HCT116 (cell line): ENCODE measurements around the gene VSX1. TPM values are rescaled to one million over a fixed set of nuclear protein-coding genes. Genes with fewer than 3 reads are reported as not detected.

Experiments used
- ATAC-seq: fragments of 200-7000 bp; cut with Tn5 transposase; 2 replicates; pipeline ENCODE4 v1.9.1; 2020; ENCODE audit warnings: mild to moderate bottlenecking, moderate library complexity
- BruUV-seq: library from RNA; stranded (reverse); fragments of 400-500 nt; replicated peaks from 2 replicates; lab custom pipeline; 2021; lab: Mats Ljungman, UMichigan
- CTCF ChIA-PET: fragments of 300-600 bp; sonication (Branson Sonifier 250); formaldehyde crosslinking; loops from one replicate; lab custom pipeline; 2021; ENCODE audit warnings: antibody characterized with exemption; lab: Charles Lee
- POLR2A ChIA-PET: fragments of 300-600, 350-600 bp; sonication (Branson Sonifier 250); formaldehyde crosslinking; loops from one replicate; lab custom pipeline; 2021; ENCODE audit warnings: antibody characterized with exemption; lab: Charles Lee
- RAD21 ChIA-PET, 2 experiments: fragments of 300-600 bp; sonication (Branson Sonifier 250); formaldehyde crosslinking; loops; one replicate each; lab custom pipeline; 2023; ENCODE audit warnings: low total read pairs in 2 of 2; ENCODE audit not compliant: uncharacterized antibody in 2 of 2, unreplicated experiment in 2 of 2, low non-redundant PET in 1 of 2; lab: Charles Lee
- DNase-seq: peaks from one replicate; pipeline ENCODE4 v3.0.0-alpha.2; 2010; ENCODE audit warnings: low read depth, low spot score
- H2AFZ ChIP-seq: fragments of 200-600 bp; shearing (Covaris generic), sonication (generic); 2 replicates; pipeline ENCODE4 v1.6.1; 2017; ENCODE audit warnings: low read depth, mixed run types, mixed read lengths, antibody characterized with exemption, low read length; ENCODE audit not compliant: poor library complexity, severe bottlenecking
- H3K27ac ChIP-seq: 2 replicates; pipeline ENCODE4 v1.5.1; 2012; ENCODE audit warnings: low read depth, low read length
- H3K27me3 ChIP-seq: fragments of 200-600 bp; sonication (generic); 2 replicates; pipeline ENCODE4 v1.6.1; 2016; ENCODE audit warnings: mixed run types, low read length, mixed read lengths; ENCODE audit not compliant: insufficient read depth
- H3K36me3 ChIP-seq, 2 experiments: fragments of 200-500 bp in 1 of 2; fragments of 200-600 bp in 1 of 2; sonication (Bioruptor generic) in 1 of 2; sonication (generic) in 1 of 2; 2 replicates each; pipeline versions ENCODE4 v1.5.1 to v1.6.1; 2014 to 2016; ENCODE audit warnings: low read length in 2 of 2, inconsistent platforms in 1 of 2, mixed read lengths in 1 of 2, mixed run types in 1 of 2; ENCODE audit not compliant: insufficient read depth in 2 of 2, control insufficient read depth in 1 of 2
- H3K4me1 ChIP-seq, 2 experiments: fragments of 200-600 bp in 1 of 2; sonication (generic) in 1 of 2; 2 replicates each; pipeline versions ENCODE4 v1.5.1 to v1.6.1; 2012 to 2017; ENCODE audit warnings: low read length in 2 of 2, inconsistent platforms in 1 of 2, mild to moderate bottlenecking in 1 of 2, mixed read lengths in 1 of 2, mixed run types in 1 of 2, moderate library complexity in 1 of 2; ENCODE audit not compliant: insufficient read depth in 2 of 2, control insufficient read depth in 1 of 2
- H3K4me2 ChIP-seq: fragments of 200-600 bp; sonication (generic); 2 replicates; pipeline ENCODE4 v1.6.1; 2017; ENCODE audit warnings: mixed run types, low read length, mixed read lengths
- H3K4me3 ChIP-seq, 2 experiments: fragments of 200-600 bp in 1 of 2; sonication (generic) in 1 of 2; replicated peaks in 1 of 2; 2 replicates each; pipeline ENCODE4 v1.5.1; 2011 to 2016; ENCODE audit warnings: low read length in 2 of 2, control low read depth in 1 of 2, low read depth in 1 of 2, mild to moderate bottlenecking in 1 of 2, mixed read lengths in 1 of 2, mixed run types in 1 of 2
- H3K79me2 ChIP-seq: fragments of 200-600 bp; sonication (generic); 2 replicates; pipeline ENCODE4 v1.6.1; 2017; ENCODE audit warnings: mild to moderate bottlenecking, mixed run types, low read length, moderate library complexity, mixed read lengths; ENCODE audit not compliant: insufficient read depth
- H3K9ac ChIP-seq: fragments of 200-600 bp; sonication (generic); 2 replicates; pipeline ENCODE4 v1.6.1; 2016; ENCODE audit warnings: low read length, mixed read lengths
- H3K9me2 ChIP-seq: fragments of 200-600 bp; sonication (generic), shearing (Covaris generic); 2 replicates; pipeline ENCODE4 v1.6.1; 2017; ENCODE audit warnings: mixed run types, mild to moderate bottlenecking, moderate library complexity; ENCODE audit not compliant: insufficient read depth
- H3K9me3 ChIP-seq, 2 experiments: fragments of 200-500 bp in 1 of 2; fragments of 200-600 bp in 1 of 2; sonication (Bioruptor generic) in 1 of 2; sonication (generic) in 1 of 2; 2 replicates each; pipeline ENCODE4 v1.6.1; 2014 to 2017; ENCODE audit warnings: low read length in 2 of 2, mixed read lengths in 2 of 2, inconsistent platforms in 1 of 2, low read depth in 1 of 2, mild to moderate bottlenecking in 1 of 2, mixed run types in 1 of 2, moderate library complexity in 1 of 2; ENCODE audit not compliant: control insufficient read depth in 1 of 2, insufficient read depth in 1 of 2
- H4K20me1 ChIP-seq: fragments of 200-600 bp; sonication (generic), shearing (Covaris generic); 2 replicates; pipeline ENCODE4 v1.6.1; 2017; ENCODE audit warnings: mixed run types, mild to moderate bottlenecking, moderate library complexity; ENCODE audit not compliant: insufficient read depth
- CBX3 ChIP-seq: IDR thresholded peaks from 2 replicates; pipeline ENCODE4 v1.6.1; 2012; ENCODE audit warnings: low read depth
- JUND ChIP-seq: IDR thresholded peaks from 2 replicates; pipeline ENCODE4 v1.6.1; 2012
- POLR2A ChIP-seq: IDR thresholded peaks from 2 replicates; pipeline ENCODE4 v1.7.0; 2011; ENCODE audit warnings: borderline replicate concordance; ENCODE audit not compliant: insufficient read depth, insufficient read length; ENCODE audit errors: extremely low read depth
- POLR2AphosphoS5 ChIP-seq: IDR thresholded peaks from 2 replicates; pipeline ENCODE4 v1.6.1; 2011; ENCODE audit warnings: mild to moderate bottlenecking, low read depth, low read length, moderate library complexity
- RAD21 ChIP-seq: IDR thresholded peaks from 2 replicates; pipeline ENCODE4 v1.6.1; 2012; ENCODE audit warnings: low read depth, mild to moderate bottlenecking
- SP1 ChIP-seq: IDR thresholded peaks from 2 replicates; pipeline ENCODE4 v1.6.1; 2012; ENCODE audit warnings: low read depth
- SRF ChIP-seq: IDR thresholded peaks from 2 replicates; pipeline ENCODE4 v1.6.1; 2012; ENCODE audit warnings: low read depth
- TCF7L2 ChIP-seq: IDR thresholded peaks from 2 replicates; pipeline ENCODE4 v1.7.0; 2011; ENCODE audit warnings: borderline replicate concordance, inconsistent platforms; ENCODE audit not compliant: insufficient read depth, insufficient read length; ENCODE audit errors: extremely low read depth
- YY1 ChIP-seq: IDR thresholded peaks from 2 replicates; pipeline ENCODE4 v1.6.1; 2011; ENCODE audit warnings: low read length, low read depth, moderate library complexity, mild to moderate bottlenecking; ENCODE audit not compliant: insufficient replicate concordance; ENCODE audit errors: extremely low read depth
- ZBTB33 ChIP-seq: IDR thresholded peaks from 2 replicates; pipeline ENCODE4 v1.6.1; 2011; ENCODE audit warnings: mild to moderate bottlenecking, low read length, moderate library complexity; ENCODE audit not compliant: insufficient replicate concordance; ENCODE audit errors: extremely low read depth
- ZFX ChIP-seq: fragments of 450-650 bp; IDR thresholded peaks from 2 replicates; pipeline ENCODE4 v1.6.1; 2017
- ZNF274 ChIP-seq: fragments of 200-500 bp; sonication (Bioruptor generic); IDR thresholded peaks from 2 replicates; pipeline ENCODE4 v1.6.1; 2014; ENCODE audit warnings: mild to moderate bottlenecking, low read depth, low read length, inconsistent platforms
- intact Hi-C: fragments of 100-400 bp; cut with micrococcal nuclease; formaldehyde crosslinking; loops from 2 replicates; pipeline ENCODE4 v1.10.0; 2022
- total RNA-seq: library from RNA; stranded (reverse); gene quantifications from one replicate; pipeline ENCODE4 v1.2.1, GENCODE V29; 2021; ENCODE audit not compliant: unreplicated experiment
- TF ChIP-seq, protein P1 (sequence below): IDR thresholded peaks from 2 replicates; pipeline ENCODE4 v1.6.1; 2012
- TF ChIP-seq, protein P2 (sequence below): IDR thresholded peaks from 2 replicates; pipeline ENCODE4 v1.6.1; 2012

Gene VSX1
- total RNA-seq, 1 experiment from 2014 or later: not detected

GRCh38 chr20:25126204-25127029, 44.5 kb upstream of the VSX1 start:
- no peak overlapping the region for H3K4me3 ChIP-seq
- ATAC-seq: no peak
- H4K20me1 ChIP-seq: no peaks in the 10 kb centered on the region
- no peak for DNase-seq
- no peak overlapping the region for H3K27ac ChIP-seq
- H3K9me3 ChIP-seq: no peaks in the 10 kb centered on the region
- TF ChIP-seq TCF7L2 (no peak), CBX3 (no peak), JUND (no peak), ZBTB33 (no peak), SRF (no peak), RAD21 (no peak)
- intact Hi-C loops: no loop called here
- H3K4me2 ChIP-seq: no peak overlapping the region
- POLR2A ChIA-PET: no interaction called here
- no peak overlapping the region for H2AFZ ChIP-seq
- H3K79me2 ChIP-seq: no peaks in the 10 kb centered on the region
- H3K9ac ChIP-seq: no peak overlapping the region
- no peaks in the 10 kb centered on the region for H3K36me3 ChIP-seq
- CTCF ChIA-PET: no interaction called here
- no peaks in the 10 kb centered on the region for H3K4me1 ChIP-seq
- RAD21 ChIA-PET: no interaction called here
- H3K9me2 ChIP-seq: no peaks in the 10 kb centered on the region
- peaks cover 10% of the 10 kb centered on the region; the same call in 1 of the 2 replicates for H3K27me3 ChIP-seq
- no TSS peak for BruUV-seq

GRCh38 chr20:25125636-25126035, 43.7 kb upstream of the VSX1 start:
- Histone ChIP-seq H3K9ac (no peak overlapping the region), H3K27me3 (peaks cover 10% of the 10 kb centered on the region; the same call in 1 of the 2 replicates), H3K36me3 (no peaks in the 10 kb centered on the region), H3K79me2 (no peaks in the 10 kb centered on the region), H3K4me1 (no peaks in the 10 kb centered on the region), H3K4me3 (no peak overlapping the region), H3K9me3 (no peaks in the 10 kb centered on the region), H2AFZ (no peak overlapping the region), H3K27ac (no peak overlapping the region), H4K20me1 (no peaks in the 10 kb centered on the region), H3K4me2 (no peak overlapping the region), H3K9me2 (no peaks in the 10 kb centered on the region)
- ATAC-seq (no peak), DNase-seq (no peak)
- CTCF ChIA-PET: no interaction called here
- POLR2A ChIA-PET: no interaction called here
- RAD21 ChIA-PET: no interaction called here
- intact Hi-C loops: no loop called here
- no TSS peak for BruUV-seq
- TF ChIP-seq POLR2AphosphoS5 (no peak), TCF7L2 (no peak), JUND (no peak), RAD21 (no peak), CBX3 (no peak), YY1 (no peak), SRF (no peak), SP1 (no peak), ZBTB33 (no peak), POLR2A (no peak), ZNF274 (no peak), ZFX (no peak)
- TF ChIP-seq, protein P1, sequence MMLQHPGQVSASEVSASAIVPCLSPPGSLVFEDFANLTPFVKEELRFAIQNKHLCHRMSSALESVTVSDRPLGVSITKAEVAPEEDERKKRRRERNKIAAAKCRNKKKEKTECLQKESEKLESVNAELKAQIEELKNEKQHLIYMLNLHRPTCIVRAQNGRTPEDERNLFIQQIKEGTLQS: no peak
- TF ChIP-seq, protein P2, sequence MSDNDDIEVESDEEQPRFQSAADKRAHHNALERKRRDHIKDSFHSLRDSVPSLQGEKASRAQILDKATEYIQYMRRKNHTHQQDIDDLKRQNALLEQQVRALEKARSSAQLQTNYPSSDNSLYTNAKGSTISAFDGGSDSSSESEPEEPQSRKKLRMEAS: no peak
